Neuronal stem cell (in vitro differentiated cells): ENCODE results near the gene PRKAG3. TPM values are rescaled to one million over a fixed set of nuclear protein-coding genes. Genes with fewer than 3 reads are reported as not detected.

Experiments
- DNase-seq: peaks from one replicate; pipeline ENCODE4 v3.0.0-alpha.2; 2013; ENCODE audit warnings: low spot score
- H2AFZ ChIP-seq: one replicate; pipeline ENCODE4 v1.6.1; 2013; ENCODE audit warnings: mild to moderate bottlenecking, low read length, inconsistent platforms
- H2AK5ac ChIP-seq: 2 replicates; pipeline ENCODE4 v1.6.1; 2013; ENCODE audit warnings: low read depth, mild to moderate bottlenecking, inconsistent platforms, low read length, moderate library complexity, mixed read lengths
- H2BK120ac ChIP-seq: 2 replicates; pipeline ENCODE4 v1.6.1; 2013; ENCODE audit warnings: low read depth, mild to moderate bottlenecking, inconsistent platforms, low read length, moderate library complexity, mixed read lengths
- H2BK12ac ChIP-seq: one replicate; pipeline ENCODE4 v1.6.1; 2013; ENCODE audit warnings: low read length, inconsistent platforms
- H2BK15ac ChIP-seq: 2 replicates; pipeline ENCODE4 v1.6.1; 2013; ENCODE audit warnings: mild to moderate bottlenecking, low read length, inconsistent platforms, mixed read lengths
- H2BK5ac ChIP-seq: one replicate; pipeline ENCODE4 v1.6.1; 2013; ENCODE audit warnings: inconsistent platforms, mild to moderate bottlenecking, low read length, moderate library complexity
- H3K14ac ChIP-seq: one replicate; pipeline ENCODE4 v1.6.1; 2013; ENCODE audit warnings: low read length, inconsistent platforms
- H3K18ac ChIP-seq: 2 replicates; pipeline ENCODE4 v1.6.1; 2013; ENCODE audit warnings: low read length, inconsistent platforms
- H3K23ac ChIP-seq: 2 replicates; pipeline ENCODE4 v1.6.1; 2013; ENCODE audit warnings: low read depth, mild to moderate bottlenecking, mixed read lengths, low read length, inconsistent platforms; ENCODE audit not compliant: poor library complexity
- H3K27ac ChIP-seq: replicated peaks from 3 replicates; pipeline ENCODE4 v1.5.1; 2013; ENCODE audit warnings: low read length, inconsistent platforms
- H3K27me3 ChIP-seq, 3 experiments: 2 replicates each; pipeline ENCODE4 v1.6.1; 2013; ENCODE audit warnings: low read length in 3 of 3, mild to moderate bottlenecking in 2 of 3, inconsistent platforms in 1 of 3, low read depth in 1 of 3, mixed read lengths in 1 of 3, moderate library complexity in 1 of 3; ENCODE audit not compliant: control insufficient read depth in 3 of 3, insufficient read depth in 3 of 3
- H3K36me3 ChIP-seq, 2 donors: replicated peaks in 1 of 2; 2 replicates each; pipeline ENCODE4 v1.6.1; 2013; ENCODE audit warnings: low read length in 2 of 2; ENCODE audit not compliant: control insufficient read depth in 2 of 2, insufficient read depth in 2 of 2
- H3K4ac ChIP-seq: 2 replicates; pipeline ENCODE4 v1.6.1; 2013; ENCODE audit warnings: inconsistent platforms, mild to moderate bottlenecking, low read length, moderate library complexity
- H3K4me1 ChIP-seq, 2 donors: 1 replicate in 1 of 2; 2 replicates in 1 of 2; pipeline ENCODE4 v1.6.1; 2013; ENCODE audit warnings: low read length in 2 of 2, low read depth in 1 of 2; ENCODE audit not compliant: control insufficient read depth in 2 of 2, insufficient read depth in 1 of 2
- H3K4me2 ChIP-seq: one replicate; pipeline ENCODE4 v1.6.1; 2013; ENCODE audit warnings: mild to moderate bottlenecking, low read length, inconsistent platforms; ENCODE audit not compliant: insufficient read depth, poor library complexity, severe bottlenecking
- H3K4me3 ChIP-seq, 2 donors: 2 replicates each; pipeline ENCODE4 v1.5.1; 2013; ENCODE audit warnings: low read length in 2 of 2, mild to moderate bottlenecking in 2 of 2, inconsistent platforms in 1 of 2, moderate library complexity in 1 of 2
- H3K79me1 ChIP-seq: one replicate; pipeline ENCODE4 v1.6.1; 2013; ENCODE audit warnings: low read depth, mild to moderate bottlenecking, inconsistent platforms, low read length, moderate library complexity
- H3K9ac ChIP-seq: one replicate; pipeline ENCODE4 v1.6.1; 2013; ENCODE audit warnings: mild to moderate bottlenecking, low read depth, low read length, inconsistent platforms; ENCODE audit not compliant: poor library complexity
- H3K9me3 ChIP-seq, 2 donors: replicated peaks in 1 of 2; 2 replicates each; pipeline versions ENCODE3 to v1.6.1; 2013; ENCODE audit warnings: low read length in 2 of 2, mild to moderate bottlenecking in 2 of 2, inconsistent platforms in 1 of 2, low read depth in 1 of 2, mixed read lengths in 1 of 2, moderate library complexity in 1 of 2; ENCODE audit not compliant: control insufficient read depth in 2 of 2, insufficient read depth in 1 of 2
- H4K8ac ChIP-seq: one replicate; pipeline ENCODE4 v1.6.1; 2013; ENCODE audit warnings: low read depth, mild to moderate bottlenecking, inconsistent platforms, low read length, moderate library complexity
- H4K91ac ChIP-seq: one replicate; pipeline ENCODE4 v1.6.1; 2013; ENCODE audit warnings: low read length, low read depth, mild to moderate bottlenecking, inconsistent platforms; ENCODE audit not compliant: poor library complexity
- WGBS, 2 donors: extraction: QIAGEN DNeasy Blood & Tissue Kit; methylation state at CpG; one replicate each; pipeline ENCODE4 v1.1.7; 2013; ENCODE audit warnings: missing lambda C conversion rate in 2 of 2, mixed read lengths in 1 of 2; ENCODE audit not compliant: insufficient read length in 2 of 2, insufficient replicate concordance in 1 of 2; ENCODE audit errors: extremely low coverage in 2 of 2; 5-methylcytosine and 5-hydroxymethylcytosine counted together
- polyA plus RNA-seq, 2 experiments: library from polyadenylated mRNA; stranded (reverse); fragments of 200-250 nt; gene quantifications; one replicate each; pipeline ENCODE4 v1.2.3, GENCODE V29; 2013

Gene PRKAG3
- not detected for polyA plus RNA-seq (2013, experiment 1 of 2)
- not detected for polyA plus RNA-seq (2013, experiment 2 of 2)

- no peaks in the 10 kb centered on the region for H3K9me3 ChIP-seq
- no CpG with 5 or more reads among the region's 18 CpGs for WGBS, 2 donors
Observed at GRCh38 chr2:218831378-218831990, at the start of gene PRKAG3. PRKAG3 (minus strand) TSS chr2:218831803.

GRCh38 chr2:218880859-218881594 lies 49.4 kb upstream of the PRKAG3 start:
- Histone ChIP-seq H2BK15ac (no peak overlapping the region), H3K18ac (no peak overlapping the region), H3K9me3 (no peaks in the 10 kb centered on the region), H3K4me3 (no peak overlapping the region), H2AFZ (no peak overlapping the region), H4K8ac (no peak overlapping the region), H4K91ac (no peak overlapping the region), H3K9ac (no peak overlapping the region), H2BK5ac (peak overlapping the region; percentile 31), H2BK12ac (no peak overlapping the region), H3K4ac (no peak overlapping the region), H2BK120ac (no peak overlapping the region), H3K79me1 (no peaks in the 10 kb centered on the region), H2AK5ac (no peak overlapping the region), H3K14ac (no peak overlapping the region), H3K36me3 (no peaks in the 10 kb centered on the region), H3K4me1 (peaks cover 8 to 19% of the 10 kb centered on the region in 2 donors), H3K27me3 (peaks cover 31 to 98% (median 91%) of the 10 kb centered on the region in 3 experiments), H3K4me2 (no peak overlapping the region), H3K23ac (no peak overlapping the region), H3K27ac (no peak overlapping the region)
- WGBS, 2 donors, result no CpG with 5 or more reads among the region's 24 CpGs
- DNase-seq, result no peak

More at GRCh38 chr2:218831378-218831990, at the start of gene PRKAG3:
- no peak within 1 kb of the TSS for H2AK5ac ChIP-seq
- H4K8ac ChIP-seq, result no peak within 1 kb of the TSS
- no peak within 1 kb of the TSS for H3K27ac ChIP-seq
- H3K9ac ChIP-seq, result peak within 1 kb of the TSS; percentile 9
- no peaks in the 10 kb centered on the region for H3K36me3 ChIP-seq
- H3K23ac ChIP-seq, result no peak within 1 kb of the TSS
- H3K4me1 ChIP-seq, result peaks cover 0 to 3% of the 10 kb centered on the region in 2 donors
- no peak within 1 kb of the TSS for H2BK120ac ChIP-seq
- no peak within 1 kb of the TSS for H3K18ac ChIP-seq
- no peak within 1 kb of the TSS for H2BK5ac ChIP-seq
- DNase-seq, result no peak
- H3K14ac ChIP-seq, result no peak within 1 kb of the TSS
- no peaks in the 10 kb centered on the region for H3K79me1 ChIP-seq
- no peak within 1 kb of the TSS for H4K91ac ChIP-seq
- H3K4me3 ChIP-seq, result no peak within 1 kb of the TSS
- H3K27me3 ChIP-seq, result peaks cover 0 to 56% (median 0%) of the 10 kb centered on the region in 3 experiments
- H2BK15ac ChIP-seq, result no peak within 1 kb of the TSS
- H3K4ac ChIP-seq, result no peak within 1 kb of the TSS
- no peak within 1 kb of the TSS for H3K4me2 ChIP-seq
- no peak within 1 kb of the TSS for H2BK12ac ChIP-seq
- H2AFZ ChIP-seq, result no peak within 1 kb of the TSS

GRCh38 chr2:218880102-218880858 lies 48.7 kb upstream of the PRKAG3 start, which contains the start of gene WNT10A:
WNT10A (plus strand) TSS chr2:218880852; CDS start chr2:218880996, 144 bp downstream.
- Histone ChIP-seq H2BK12ac (no peak within 1 kb of the TSS), H3K36me3 (no peaks in the 10 kb centered on the region), H3K4me1 (peaks cover 8 to 18% of the 10 kb centered on the region in 2 donors), H2BK5ac (peak within 1 kb of the TSS; percentile 31), H3K79me1 (no peaks in the 10 kb centered on the region), H3K23ac (peak within 1 kb of the TSS; percentile 35), H2BK15ac (no peak within 1 kb of the TSS), H3K4me3 (no peak within 1 kb of the TSS), H3K9ac (peak within 1 kb of the TSS; percentile 57), H2AFZ (no peak within 1 kb of the TSS), H3K14ac (no peak within 1 kb of the TSS), H2BK120ac (no peak within 1 kb of the TSS), H3K27ac (no peak within 1 kb of the TSS), H3K9me3 (no peaks in the 10 kb centered on the region), H3K4me2 (peak within 1 kb of the TSS; percentile 35), H3K4ac (no peak within 1 kb of the TSS), H3K18ac (peak within 1 kb of the TSS; percentile 40), H2AK5ac (peak within 1 kb of the TSS; percentile 46), H4K8ac (no peak within 1 kb of the TSS), H4K91ac (no peak within 1 kb of the TSS), H3K27me3 (peaks cover 31 to 98% (median 91%) of the 10 kb centered on the region in 3 experiments)
- DNase-seq, result no peak
- no CpG with 5 or more reads among the region's 58 CpGs for WGBS, 2 donors
